Gastrocnemius medialis (tissue), 4 donors: ENCODE data around the gene GFRA1. TPM values are rescaled to one million over a fixed set of nuclear protein-coding genes. Genes with fewer than 3 reads are reported as not detected.

Experiments used
- ATAC-seq, 2 donors: fragments of 150-250 bp; one replicate each; pipeline ENCODE4 v1.9.1; 2016
- DNase-seq, 2 donors: peaks; one replicate each; pipeline ENCODE4 v3.0.0-alpha.2; 2019
- H3K27ac ChIP-seq, 4 donors: fragments of 200-600 bp; sonication (generic); 1 replicate in 1 of 4; 2 replicates in 3 of 4; pipeline ENCODE4 v1.5.1; 2016 to 2018; ENCODE audit warnings: mild to moderate bottlenecking in 2 of 4, moderate library complexity in 1 of 4
- H3K27me3 ChIP-seq, 3 donors: fragments of 200-600 bp; sonication (generic) in 2 of 3; 1 replicate in 1 of 3; 2 replicates in 2 of 3; pipeline versions ENCODE4 v1.5.1 to v1.6.0; 2016 to 2019; ENCODE audit warnings: mild to moderate bottlenecking in 1 of 3, moderate library complexity in 1 of 3
- H3K36me3 ChIP-seq, 2 donors: fragments of 200-600 bp; sonication (generic) in 1 of 2; one replicate each; pipeline ENCODE4 v1.5.1; 2017 to 2018
- H3K4me1 ChIP-seq, 2 donors: fragments of 200-600 bp; sonication (generic) in 1 of 2; one replicate each; pipeline ENCODE4 v1.5.1; 2016 to 2017; ENCODE audit warnings: mild to moderate bottlenecking in 2 of 2
- H3K4me3 ChIP-seq, 4 donors: fragments of 200-600 bp; sonication (generic) in 3 of 4; 1 replicate in 1 of 4; 2 replicates in 3 of 4; pipeline ENCODE4 v1.5.1; 2016 to 2019; ENCODE audit warnings: mild to moderate bottlenecking in 2 of 4
- H3K9me3 ChIP-seq, 3 donors: fragments of 200-600 bp; sonication (generic) in 2 of 3; 1 replicate in 1 of 3; 2 replicates in 2 of 3; pipeline ENCODE4 v1.5.1; 2016 to 2019
- POLR2A ChIP-seq, 2 donors: fragments of 450-650 bp; IDR thresholded peaks; one replicate each; pipeline ENCODE4 v1.6.1; 2017; ENCODE audit warnings: antibody characterized with exemption in 2 of 2, mild to moderate bottlenecking in 2 of 2, moderate library complexity in 2 of 2
- in situ Hi-C, 4 donors: fragments of 200-750 bp; cut with MboI; loops; one replicate each; pipeline versions ENCODE4 v1.15.0 to v1.8.0; 2017; ENCODE audit warnings: low sequenced_read_pairs in 4 of 4
- intact Hi-C: fragments of 100-400 bp; cut with DNase I; formaldehyde crosslinking; loops from one replicate; pipeline ENCODE4 v1.15.1; 2023; ENCODE audit warnings: low total_unique reads
- total RNA-seq, 4 donors: library from RNA; depleted of rRNA; stranded (reverse); fragments of >200 nt; gene quantifications; one replicate each; pipeline versions ENCODE4 v1.1.0 to v1.2.3, GENCODE V29; 2016
- TF ChIP-seq, protein P1 (sequence below), 5 experiments: fragments of 450-650 bp in 3 of 5; fragments of 200-600 bp in 2 of 5; sonication (generic) in 2 of 5; IDR thresholded peaks in 4 of 5; conservative IDR thresholded peaks in 1 of 5; 1 replicate in 4 of 5; 2 replicates in 1 of 5; pipeline ENCODE4 v1.5.1; 2016 to 2019; ENCODE audit warnings: antibody characterized with exemption in 5 of 5, mild to moderate bottlenecking in 3 of 5, moderate library complexity in 3 of 5

Gene GFRA1
- total RNA-seq, 4 donors from 2014 or later: 21.2 to 34.2 (median 25.2) TPM

GRCh38 chr10:116126954-116127695 lies 145.9 kb downstream of the GFRA1 start:
- TF ChIP-seq, protein P1, sequence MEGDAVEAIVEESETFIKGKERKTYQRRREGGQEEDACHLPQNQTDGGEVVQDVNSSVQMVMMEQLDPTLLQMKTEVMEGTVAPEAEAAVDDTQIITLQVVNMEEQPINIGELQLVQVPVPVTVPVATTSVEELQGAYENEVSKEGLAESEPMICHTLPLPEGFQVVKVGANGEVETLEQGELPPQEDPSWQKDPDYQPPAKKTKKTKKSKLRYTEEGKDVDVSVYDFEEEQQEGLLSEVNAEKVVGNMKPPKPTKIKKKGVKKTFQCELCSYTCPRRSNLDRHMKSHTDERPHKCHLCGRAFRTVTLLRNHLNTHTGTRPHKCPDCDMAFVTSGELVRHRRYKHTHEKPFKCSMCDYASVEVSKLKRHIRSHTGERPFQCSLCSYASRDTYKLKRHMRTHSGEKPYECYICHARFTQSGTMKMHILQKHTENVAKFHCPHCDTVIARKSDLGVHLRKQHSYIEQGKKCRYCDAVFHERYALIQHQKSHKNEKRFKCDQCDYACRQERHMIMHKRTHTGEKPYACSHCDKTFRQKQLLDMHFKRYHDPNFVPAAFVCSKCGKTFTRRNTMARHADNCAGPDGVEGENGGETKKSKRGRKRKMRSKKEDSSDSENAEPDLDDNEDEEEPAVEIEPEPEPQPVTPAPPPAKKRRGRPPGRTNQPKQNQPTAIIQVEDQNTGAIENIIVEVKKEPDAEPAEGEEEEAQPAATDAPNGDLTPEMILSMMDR (IDR thresholded peaks at IDR 0.05 in 4 of 5, conservative IDR thresholded peaks at IDR 0.05 in 1 of 5): no peak
- no peak for TF ChIP-seq POLR2A (IDR thresholded peaks at IDR 0.05)
- H3K27me3 ChIP-seq: no peaks in the 10 kb centered on the region
- H3K36me3 ChIP-seq: no peaks in the 10 kb centered on the region
- no peaks in the 10 kb centered on the region for H3K4me1 ChIP-seq
- in situ Hi-C loops (no loop called here), intact Hi-C loops (no loop called here)
- H3K9me3 ChIP-seq: no peaks in the 10 kb centered on the region
- no peak overlapping the region for H3K27ac ChIP-seq
- H3K4me3 ChIP-seq: no peak overlapping the region
- ATAC-seq (no peak), DNase-seq (no peak)

- no peaks in the 10 kb centered on the region for H3K27me3 ChIP-seq
- no peak overlapping the region for H3K27ac ChIP-seq
- H3K9me3 ChIP-seq: no peaks in the 10 kb centered on the region
- peaks cover 0 to 7% of the 10 kb centered on the region in 2 donors for H3K4me1 ChIP-seq
- no peak overlapping the region for H3K4me3 ChIP-seq
- DNase-seq: no peak
- no peaks in the 10 kb centered on the region for H3K36me3 ChIP-seq
- TF ChIP-seq, protein P1 (IDR thresholded peaks at IDR 0.05 in 4 of 5, conservative IDR thresholded peaks at IDR 0.05 in 1 of 5): no peak
- no peak for TF ChIP-seq POLR2A (IDR thresholded peaks at IDR 0.05)
- in situ Hi-C loops: no loop called here
- intact Hi-C loops: no loop called here
- no peak for ATAC-seq
Measured at GRCh38 chr10:116126239-116126638, 146.8 kb downstream of the GFRA1 start.

DNA sequence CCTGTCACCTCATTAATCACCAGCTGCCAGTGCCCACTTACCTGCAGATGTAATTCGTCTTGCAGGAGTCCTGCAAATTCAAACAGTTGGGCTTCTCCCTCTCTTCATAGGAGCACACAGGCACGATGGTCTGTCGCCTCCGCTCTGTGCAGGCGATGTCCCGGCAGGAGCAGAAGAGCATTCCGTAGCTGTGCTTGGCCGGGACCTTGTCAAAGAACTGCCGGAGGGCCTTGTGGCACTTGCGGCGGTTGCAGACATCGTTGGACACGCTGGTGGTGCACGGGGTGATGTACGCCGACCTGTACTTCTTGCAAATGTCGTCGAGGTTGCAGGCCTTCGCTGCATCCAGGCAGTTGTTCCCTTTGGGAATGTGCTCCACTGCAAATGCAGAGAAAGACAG lies 147.8 kb downstream of the GFRA1 start:
- intact Hi-C loops: no loop called here
- DNase-seq (no peak), ATAC-seq (no peak)
- no peaks in the 10 kb centered on the region for H3K27me3 ChIP-seq
- peaks cover 0 to 10% of the 10 kb centered on the region in 2 donors for H3K4me1 ChIP-seq
- H3K4me3 ChIP-seq: no peak overlapping the region
- in situ Hi-C loops: no loop called here
- TF ChIP-seq POLR2A (IDR thresholded peaks at IDR 0.05): no peak
- TF ChIP-seq, protein P1 (IDR thresholded peaks at IDR 0.05 in 4 of 5, conservative IDR thresholded peaks at IDR 0.05 in 1 of 5): no peak
- H3K36me3 ChIP-seq: no peaks in the 10 kb centered on the region
- no peak overlapping the region for H3K27ac ChIP-seq
- H3K9me3 ChIP-seq: no peaks in the 10 kb centered on the region

DNA sequence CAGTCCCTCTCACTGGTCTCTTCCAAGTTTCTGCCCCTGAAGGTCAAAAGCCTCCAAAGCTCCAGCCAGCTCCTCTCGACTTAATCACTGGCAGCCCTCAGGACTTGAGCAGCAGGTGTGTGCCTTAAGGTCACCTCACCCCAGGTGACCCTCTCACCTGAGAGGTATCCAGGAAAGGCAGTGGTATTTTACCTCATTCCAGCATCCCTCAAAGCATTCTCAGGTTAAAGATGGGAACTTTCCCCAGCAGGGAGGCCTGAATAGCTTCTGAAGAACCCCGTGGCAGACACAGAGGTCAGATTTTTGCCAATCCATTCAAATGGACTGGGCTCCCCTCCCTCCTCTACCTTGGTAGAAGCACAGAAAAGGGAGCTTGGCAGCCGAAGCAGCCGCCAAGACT lies 148.2 kb downstream of the GFRA1 start:
- no peak for DNase-seq
- TF ChIP-seq, protein P1 (IDR thresholded peaks at IDR 0.05 in 4 of 5, conservative IDR thresholded peaks at IDR 0.05 in 1 of 5): no peak
- TF ChIP-seq POLR2A (IDR thresholded peaks at IDR 0.05): no peak

More for the DNA sequence above, 148.2 kb downstream of the GFRA1 start:
- H3K4me1 ChIP-seq: peaks cover 0 to 10% of the 10 kb centered on the region in 2 donors
- intact Hi-C loops (no loop called here), in situ Hi-C loops (no loop called here)
- no peak overlapping the region for H3K27ac ChIP-seq
- H3K4me3 ChIP-seq: no peak overlapping the region
- ATAC-seq: no peak
- no peaks in the 10 kb centered on the region for H3K36me3 ChIP-seq
- H3K9me3 ChIP-seq: no peaks in the 10 kb centered on the region
- no peaks in the 10 kb centered on the region for H3K27me3 ChIP-seq
